Osteocyte (in vitro differentiated cells): ENCODE measurements around the gene DPYD. TPM values are rescaled to one million over a fixed set of nuclear protein-coding genes. Genes with fewer than 3 reads are reported as not detected.

Experiments
- DNase-seq: peaks from one replicate; pipeline ENCODE4 v3.0.0; 2021; ENCODE audit warnings: mixed read lengths; ENCODE audit not compliant: unreplicated experiment; ENCODE audit errors: extremely low spot score
- H3K27ac Mint-ChIP-seq: one replicate; pipeline ENCODE4 v1.8.0; 2021; ENCODE audit warnings: mild to moderate bottlenecking, mixed read lengths; ENCODE audit not compliant: unreplicated experiment
- H3K27me3 Mint-ChIP-seq: one replicate; pipeline ENCODE4 v1.8.0; 2021; ENCODE audit warnings: mixed read lengths; ENCODE audit not compliant: unreplicated experiment
- H3K36me3 Mint-ChIP-seq: one replicate; pipeline ENCODE4 v1.8.0; 2021; ENCODE audit warnings: mixed read lengths; ENCODE audit not compliant: unreplicated experiment
- H3K4me1 Mint-ChIP-seq: one replicate; pipeline ENCODE4 v1.8.0; 2021; ENCODE audit warnings: mixed read lengths; ENCODE audit not compliant: unreplicated experiment
- H3K4me3 Mint-ChIP-seq: one replicate; pipeline ENCODE4 v1.8.0; 2021; ENCODE audit warnings: mild to moderate bottlenecking, moderate library complexity, mixed read lengths; ENCODE audit not compliant: unreplicated experiment
- H3K9me3 Mint-ChIP-seq: one replicate; pipeline ENCODE4 v1.8.0; 2021; ENCODE audit warnings: mixed read lengths; ENCODE audit not compliant: unreplicated experiment
- total RNA-seq: library from RNA; stranded (reverse); gene quantifications from 2 replicates; pipeline ENCODE4 v1.2.1, GENCODE V29; 2021
- TF ChIP-seq, protein P1 (sequence below): fragments of 200-600 bp; sonication (generic); IDR thresholded peaks from 2 replicates; pipeline ENCODE4 v1.5.0; 2021; ENCODE audit warnings: antibody characterized with exemption, mild to moderate bottlenecking, moderate library complexity

DPYD gene
- total RNA-seq, 1 donor from 2014 or later, result 44.0 TPM

- Mint-ChIP-seq H3K9me3 (no peaks in the 10 kb centered on the region), H3K4me1 (peaks cover 4% of the 10 kb centered on the region), H3K36me3 (peaks cover 14% of the 10 kb centered on the region), H3K27me3 (no peaks in the 10 kb centered on the region), H3K4me3 (no peak overlapping the region), H3K27ac (no peak overlapping the region)
- TF ChIP-seq, protein P1, sequence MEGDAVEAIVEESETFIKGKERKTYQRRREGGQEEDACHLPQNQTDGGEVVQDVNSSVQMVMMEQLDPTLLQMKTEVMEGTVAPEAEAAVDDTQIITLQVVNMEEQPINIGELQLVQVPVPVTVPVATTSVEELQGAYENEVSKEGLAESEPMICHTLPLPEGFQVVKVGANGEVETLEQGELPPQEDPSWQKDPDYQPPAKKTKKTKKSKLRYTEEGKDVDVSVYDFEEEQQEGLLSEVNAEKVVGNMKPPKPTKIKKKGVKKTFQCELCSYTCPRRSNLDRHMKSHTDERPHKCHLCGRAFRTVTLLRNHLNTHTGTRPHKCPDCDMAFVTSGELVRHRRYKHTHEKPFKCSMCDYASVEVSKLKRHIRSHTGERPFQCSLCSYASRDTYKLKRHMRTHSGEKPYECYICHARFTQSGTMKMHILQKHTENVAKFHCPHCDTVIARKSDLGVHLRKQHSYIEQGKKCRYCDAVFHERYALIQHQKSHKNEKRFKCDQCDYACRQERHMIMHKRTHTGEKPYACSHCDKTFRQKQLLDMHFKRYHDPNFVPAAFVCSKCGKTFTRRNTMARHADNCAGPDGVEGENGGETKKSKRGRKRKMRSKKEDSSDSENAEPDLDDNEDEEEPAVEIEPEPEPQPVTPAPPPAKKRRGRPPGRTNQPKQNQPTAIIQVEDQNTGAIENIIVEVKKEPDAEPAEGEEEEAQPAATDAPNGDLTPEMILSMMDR, result no peak
- no peak for DNase-seq
Measured at GRCh38 chr1:97565886-97566285, 354.9 kb downstream of the DPYD start.

- Mint-ChIP-seq H3K27me3 (no peaks in the 10 kb centered on the region), H3K36me3 (peaks cover 15% of the 10 kb centered on the region), H3K4me1 (no peaks in the 10 kb centered on the region), H3K4me3 (no peak overlapping the region), H3K27ac (no peak overlapping the region), H3K9me3 (no peaks in the 10 kb centered on the region)
- no peak for DNase-seq
- TF ChIP-seq, protein P1, result no peak
Measured at GRCh38 chr1:97563926-97564325, 356.9 kb downstream of the DPYD start.

DNA sequence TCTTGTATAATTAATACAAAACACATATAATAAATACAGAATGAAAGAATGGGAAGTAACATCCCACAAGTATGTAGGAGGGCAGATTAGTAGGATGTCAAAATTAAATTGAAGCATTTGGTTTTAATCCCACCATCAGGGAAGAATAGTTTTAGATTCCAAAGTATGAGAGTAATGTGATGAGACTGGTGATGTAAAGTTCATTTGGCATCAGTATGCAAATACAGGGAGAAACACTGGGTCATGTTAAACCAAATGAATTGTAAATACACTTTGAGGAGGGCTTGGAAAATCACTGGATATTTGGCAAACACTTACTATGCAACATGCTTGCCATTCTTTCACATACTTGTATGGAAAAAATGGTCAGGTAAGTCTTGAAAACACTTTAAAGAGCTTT, 358.8 kb downstream of the DPYD start:
- DNase-seq, result no peak
- H3K4me1 Mint-ChIP-seq, result no peaks in the 10 kb centered on the region
- H3K9me3 Mint-ChIP-seq, result no peaks in the 10 kb centered on the region
- H3K27me3 Mint-ChIP-seq, result no peaks in the 10 kb centered on the region
- H3K27ac Mint-ChIP-seq, result no peak overlapping the region
- H3K36me3 Mint-ChIP-seq, result peaks cover 13% of the 10 kb centered on the region
- TF ChIP-seq, protein P1, result no peak
- H3K4me3 Mint-ChIP-seq, result no peak overlapping the region

DNA sequence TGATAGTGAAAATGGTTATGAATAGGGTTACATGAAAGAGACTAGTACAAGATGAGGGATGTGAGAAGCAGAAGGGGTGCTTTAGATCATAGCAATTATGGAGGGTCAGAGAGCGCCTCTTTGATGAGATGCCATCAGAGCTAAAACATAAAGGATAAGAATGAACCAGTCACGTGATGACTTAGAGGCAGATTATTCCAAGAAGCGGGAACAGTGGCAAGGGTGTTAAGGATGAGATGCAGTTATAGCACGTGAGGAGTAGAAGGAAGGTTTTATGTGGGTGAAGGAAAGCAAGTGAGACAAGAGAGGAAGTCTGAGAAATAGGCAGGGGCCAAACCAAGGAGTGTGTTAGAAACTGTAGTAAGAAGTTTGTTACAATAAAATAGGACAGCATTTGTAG, 360.1 kb downstream of the DPYD start:
- Mint-ChIP-seq H3K9me3 (no peaks in the 10 kb centered on the region), H3K4me3 (no peak overlapping the region), H3K27me3 (no peaks in the 10 kb centered on the region), H3K4me1 (no peaks in the 10 kb centered on the region), H3K36me3 (peaks cover 12% of the 10 kb centered on the region), H3K27ac (no peak overlapping the region)
- TF ChIP-seq, protein P1, result no peak
- no peak for DNase-seq

DNA sequence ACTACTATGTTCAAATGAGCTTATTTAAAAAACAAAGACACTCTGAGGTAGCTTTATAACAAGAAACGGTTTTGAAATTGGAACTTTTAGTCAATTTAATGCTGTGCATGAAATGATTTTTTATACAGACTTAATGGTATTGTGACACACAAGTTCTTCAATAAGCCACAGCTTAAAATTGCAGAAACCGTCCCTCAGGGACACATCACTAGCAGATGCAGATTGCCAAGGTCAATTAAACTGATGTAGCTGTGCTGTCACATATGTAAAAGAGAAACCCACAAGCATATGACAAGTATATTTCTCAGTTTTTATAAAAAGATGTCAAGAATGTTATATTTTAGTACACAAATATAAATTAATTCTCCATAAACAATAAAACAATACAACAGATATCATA, 366.9 kb downstream of the DPYD start:
- Mint-ChIP-seq H3K4me1 (peaks cover 7% of the 10 kb centered on the region), H3K9me3 (no peaks in the 10 kb centered on the region), H3K4me3 (no peak overlapping the region), H3K36me3 (peaks cover 18% of the 10 kb centered on the region), H3K27me3 (no peaks in the 10 kb centered on the region), H3K27ac (no peak overlapping the region)
- no peak for DNase-seq
- TF ChIP-seq, protein P1, result no peak
